ENCODE measurements around the gene STK4.

Gene STK4

GRCh38 chr20:44966030-44966961, at the start of gene STK4:
Gene STK4 (plus strand): TSS chr20:44966512. CDS start chr20:44966569, 57 bp downstream.
- in situ Hi-C loops (cut with MboI; ENCODE audit: low sequenced_read_pairs): no loop called here

GRCh38 chr20:44916586-44916985, 49.7 kb upstream of the STK4 start:
- in situ Hi-C loops (cut with MboI; ENCODE audit: low sequenced_read_pairs): no loop called here

- in situ Hi-C loops (cut with MboI; ENCODE audit: low sequenced_read_pairs): no loop called here
These were observed 48.9 kb upstream of the STK4 start for GRCh38 chr20:44917399-44917798.

- in situ Hi-C loops (cut with MboI; ENCODE audit: low sequenced_read_pairs): no loop called here
These were observed 48.0 kb upstream of the STK4 start for GRCh38 chr20:44918342-44918741.

- in situ Hi-C loops (cut with MboI; ENCODE audit: low sequenced_read_pairs): no loop called here
These were observed 47.6 kb upstream of the STK4 start for GRCh38 chr20:44918761-44919160.

- in situ Hi-C loops (cut with MboI; ENCODE audit: low sequenced_read_pairs): no loop called here
These were observed 44.9 kb upstream of the STK4 start for GRCh38 chr20:44921447-44921846.

GRCh38 chr20:44924541-44924940, 41.8 kb upstream of the STK4 start:
- in situ Hi-C loops (cut with MboI; ENCODE audit: low sequenced_read_pairs): no loop called here

- in situ Hi-C loops (cut with MboI; ENCODE audit: low sequenced_read_pairs): no loop called here
These were observed 37.7 kb upstream of the STK4 start for GRCh38 chr20:44928595-44928994.

- in situ Hi-C loops (cut with MboI; ENCODE audit: low sequenced_read_pairs): no loop called here
These were observed 35.7 kb upstream of the STK4 start for GRCh38 chr20:44930517-44931168.

- in situ Hi-C loops (cut with MboI; ENCODE audit: low sequenced_read_pairs): no loop called here
These were observed 34.4 kb upstream of the STK4 start for GRCh38 chr20:44931911-44932310.

GRCh38 chr20:44932916-44933315, 33.4 kb upstream of the STK4 start:
- in situ Hi-C loops (cut with MboI; ENCODE audit: low sequenced_read_pairs): no loop called here

- in situ Hi-C loops (cut with MboI; ENCODE audit: low sequenced_read_pairs): no loop called here
These were observed 29.8 kb upstream of the STK4 start for GRCh38 chr20:44936510-44936909.

GRCh38 chr20:44938637-44939036, 27.7 kb upstream of the STK4 start:
- in situ Hi-C loops (cut with MboI; ENCODE audit: low sequenced_read_pairs): no loop called here

- in situ Hi-C loops (cut with MboI; ENCODE audit: low sequenced_read_pairs): no loop called here
These were observed 25.1 kb upstream of the STK4 start for GRCh38 chr20:44941120-44941691.

GRCh38 chr20:44942264-44942973, 23.9 kb upstream of the STK4 start:
- in situ Hi-C loops (cut with MboI; ENCODE audit: low sequenced_read_pairs): no loop called here

- in situ Hi-C loops (cut with MboI; ENCODE audit: low sequenced_read_pairs): no loop called here
These were observed 22.5 kb upstream of the STK4 start for GRCh38 chr20:44943828-44944227.

- in situ Hi-C loops (cut with MboI; ENCODE audit: low sequenced_read_pairs): no loop called here
These were observed 21.1 kb upstream of the STK4 start for GRCh38 chr20:44945261-44945660.

GRCh38 chr20:44946271-44946852, 19.9 kb upstream of the STK4 start:
- in situ Hi-C loops (cut with MboI; ENCODE audit: low sequenced_read_pairs): no loop called here

- in situ Hi-C loops (cut with MboI; ENCODE audit: low sequenced_read_pairs): no loop called here
These were observed 18.2 kb upstream of the STK4 start for GRCh38 chr20:44948107-44948506.

GRCh38 chr20:44948513-44948912, 17.8 kb upstream of the STK4 start:
- in situ Hi-C loops (cut with MboI; ENCODE audit: low sequenced_read_pairs): no loop called here

GRCh38 chr20:44950368-44950767, 15.9 kb upstream of the STK4 start:
- in situ Hi-C loops (cut with MboI; ENCODE audit: low sequenced_read_pairs): no loop called here
